GM12892 (cell line): ENCODE data around the gene ABLIM2.

Experiments
- DNase-seq: peaks from one replicate; pipeline ENCODE4 v3.0.0; 2011; ENCODE audit not compliant: insufficient read length
- FAIRE-seq: peaks from 2 replicates; lab custom pipeline; 2011; peaks lifted over from hg19 to GRCh38; lab: Jason Lieb, UNC
- POLR2A ChIP-seq: IDR thresholded peaks from 2 replicates; pipeline ENCODE4 v1.6.1; 2011; ENCODE audit warnings: low read depth, low read length, control low read depth
- POLR2AphosphoS5 ChIP-seq: IDR thresholded peaks from 2 replicates; pipeline ENCODE4 v1.6.1; 2011; ENCODE audit warnings: low read depth, low read length, control low read depth
- TAF1 ChIP-seq: IDR thresholded peaks from 2 replicates; pipeline ENCODE4 v1.6.1; 2011; ENCODE audit warnings: low read depth, mild to moderate bottlenecking, control low read depth, low read length, borderline replicate concordance

The ABLIM2 gene

DNA sequence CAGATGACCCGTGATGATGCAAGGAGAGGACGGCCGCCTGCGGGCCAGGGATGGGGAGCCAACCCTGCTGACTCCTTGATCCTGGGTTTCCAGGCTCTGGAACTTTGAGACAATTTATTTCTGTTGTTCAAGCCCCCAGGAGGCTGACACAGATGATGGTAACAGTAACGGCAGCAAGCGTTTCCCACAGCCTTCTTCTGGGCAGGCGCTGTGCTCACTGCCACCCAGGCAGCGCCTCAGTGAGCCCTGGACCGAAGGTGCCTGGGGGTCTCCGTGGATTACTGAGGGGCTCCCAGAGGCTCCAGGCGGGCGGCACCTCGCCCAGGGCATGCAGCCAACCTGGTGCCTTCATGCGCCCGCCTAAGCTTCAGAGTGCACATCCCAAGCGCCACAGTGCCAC, 115.0 kb downstream of the ABLIM2 start:
- DNase-seq (no peak), FAIRE-seq (no peak)
- no peak for TF ChIP-seq POLR2A
- no peak for TF ChIP-seq POLR2AphosphoS5
- no peak for TF ChIP-seq TAF1

DNA sequence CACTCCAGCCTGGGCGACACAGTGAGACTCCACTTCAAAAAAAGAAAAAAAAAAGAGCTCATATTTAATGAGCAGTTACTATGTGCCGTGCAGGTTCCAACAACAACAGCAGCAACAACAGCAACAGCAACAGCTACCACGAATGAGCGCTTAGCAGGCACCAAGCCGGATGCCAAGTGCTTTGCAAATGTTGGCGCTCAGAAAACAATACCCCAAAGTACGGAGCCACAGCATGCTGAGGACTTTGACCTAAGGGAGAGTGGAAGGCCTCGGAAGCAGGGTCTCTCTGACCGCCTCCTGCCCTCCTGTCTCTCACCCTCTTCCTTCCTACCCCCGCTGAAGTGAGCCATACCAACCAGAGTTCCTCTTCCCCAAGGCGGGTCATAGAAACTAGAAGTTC, 116.7 kb downstream of the ABLIM2 start:
- DNase-seq (no peak), FAIRE-seq (no peak)
- no peak for TF ChIP-seq TAF1
- no peak for TF ChIP-seq POLR2A
- TF ChIP-seq POLR2AphosphoS5: no peak

DNA sequence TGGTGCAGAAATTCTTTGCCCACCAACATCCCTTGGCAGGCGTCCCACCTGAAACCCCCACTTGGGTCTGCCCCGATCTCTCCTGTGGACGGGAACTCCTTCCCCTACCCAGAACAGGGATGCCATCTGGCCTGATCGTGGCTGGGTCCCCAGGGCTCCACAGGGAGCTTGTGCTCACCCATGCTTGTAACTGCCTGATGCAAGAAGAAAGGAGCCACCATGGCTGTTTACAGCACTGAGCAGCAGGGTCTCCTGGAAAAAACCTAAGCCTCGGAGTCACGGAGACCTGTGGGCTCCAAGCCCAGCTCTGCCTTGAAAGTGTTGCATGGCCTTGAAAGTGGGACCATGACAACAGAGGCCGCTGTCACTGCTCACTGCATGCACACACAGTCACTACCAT, 117.4 kb downstream of the ABLIM2 start:
- FAIRE-seq: no peak

DNA sequence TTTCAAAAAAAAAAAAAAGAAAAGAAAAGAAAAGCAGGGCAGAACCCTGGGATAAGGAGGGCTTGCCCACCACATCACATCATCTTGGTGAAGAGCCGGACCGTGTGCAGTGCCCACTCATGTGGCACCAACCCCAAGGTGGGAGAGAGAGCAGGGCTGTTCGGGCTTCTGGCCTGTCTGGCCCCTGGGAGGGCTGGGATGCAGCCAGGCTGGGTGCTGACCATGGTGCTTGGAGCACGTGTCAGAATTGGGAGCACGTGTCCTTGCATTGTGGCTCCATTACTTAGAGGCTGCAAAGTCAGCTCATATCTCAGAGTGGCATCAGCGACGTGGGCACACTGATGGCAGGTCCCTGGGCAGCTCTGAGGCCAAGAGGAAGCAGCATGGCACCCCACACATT, 118.0 kb downstream of the ABLIM2 start:
- DNase-seq: no peak
- TF ChIP-seq POLR2AphosphoS5 (no peak), POLR2A (no peak), TAF1 (no peak)
- FAIRE-seq: no peak

More for the DNA sequence above, 117.4 kb downstream of the ABLIM2 start:
- DNase-seq: no peak
- TF ChIP-seq TAF1 (no peak), POLR2A (no peak), POLR2AphosphoS5 (no peak)

DNA sequence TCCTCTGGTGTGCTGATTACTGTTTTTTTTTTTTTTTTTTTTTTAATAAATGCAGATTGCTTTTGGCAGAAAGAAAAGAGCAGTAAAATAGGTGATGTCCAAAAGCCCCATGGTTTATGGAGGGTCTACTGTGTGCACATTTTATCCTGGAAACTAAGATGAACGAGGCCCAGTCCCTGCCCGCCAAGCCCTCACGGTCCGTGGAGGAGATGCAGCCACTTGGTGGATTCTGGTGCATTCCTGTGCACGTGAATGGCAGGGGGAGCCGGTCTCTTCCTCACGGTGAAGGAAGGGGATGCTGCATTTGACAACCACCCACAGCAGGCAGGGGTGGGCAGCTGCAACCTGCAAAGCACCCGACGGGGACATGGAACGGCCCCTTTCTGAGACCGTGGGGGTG, 118.8 kb downstream of the ABLIM2 start:
- TF ChIP-seq POLR2AphosphoS5: no peak
- no peak for TF ChIP-seq TAF1
- no peak for TF ChIP-seq POLR2A
- no peak for FAIRE-seq

DNA sequence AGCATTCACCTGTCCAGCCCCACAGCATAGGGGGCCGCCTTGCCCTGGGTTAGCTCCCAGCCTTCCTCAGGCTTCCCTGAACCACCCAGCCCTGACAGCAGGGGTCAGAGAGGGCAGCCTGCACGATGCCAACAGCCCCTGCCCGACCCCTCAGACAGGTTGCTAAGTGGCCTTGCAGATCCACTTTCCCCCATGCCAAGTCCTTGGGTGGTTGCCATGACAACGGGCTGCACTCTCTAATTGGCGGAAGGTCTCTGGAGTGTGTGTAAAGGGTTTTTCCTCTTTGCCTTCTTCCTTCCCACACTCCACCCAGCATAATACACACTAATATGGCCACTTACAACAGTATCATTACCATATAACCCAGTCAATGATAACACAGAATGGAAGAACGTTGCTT, 119.3 kb downstream of the ABLIM2 start:
- no peak for FAIRE-seq
- no peak for DNase-seq
- TF ChIP-seq TAF1 (no peak), POLR2AphosphoS5 (no peak), POLR2A (no peak)

More for the DNA sequence above, 118.8 kb downstream of the ABLIM2 start:
- no peak for DNase-seq

DNA sequence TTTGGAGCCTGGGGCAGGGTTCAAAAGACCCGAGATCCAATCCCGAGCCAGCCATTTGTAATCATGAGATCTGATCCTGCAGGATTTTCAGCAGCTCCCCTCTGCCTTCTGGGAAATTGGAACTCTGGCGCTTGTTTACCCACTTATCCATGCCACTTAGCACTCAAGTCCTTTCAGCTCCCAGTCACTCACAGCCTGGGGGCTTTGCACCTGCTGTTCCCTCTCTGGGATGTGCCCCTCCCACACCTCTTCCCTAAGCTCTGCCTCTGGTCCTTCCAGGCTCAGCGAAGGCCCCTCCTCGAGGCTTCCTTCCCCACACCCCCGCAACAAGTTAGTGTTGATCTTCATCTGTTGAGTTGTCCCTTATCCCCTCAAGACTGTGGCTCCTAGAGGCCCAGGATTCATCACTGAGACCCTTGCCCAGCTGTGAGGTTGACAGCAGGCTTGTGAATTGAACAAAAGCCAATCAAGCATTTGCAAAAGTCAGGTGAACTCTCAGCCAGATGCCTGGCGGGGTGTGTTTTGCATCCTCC, 119.8 kb downstream of the ABLIM2 start:
- FAIRE-seq (no peak), DNase-seq (no peak)
- TF ChIP-seq TAF1 (no peak), POLR2A (no peak), POLR2AphosphoS5 (no peak)

DNA sequence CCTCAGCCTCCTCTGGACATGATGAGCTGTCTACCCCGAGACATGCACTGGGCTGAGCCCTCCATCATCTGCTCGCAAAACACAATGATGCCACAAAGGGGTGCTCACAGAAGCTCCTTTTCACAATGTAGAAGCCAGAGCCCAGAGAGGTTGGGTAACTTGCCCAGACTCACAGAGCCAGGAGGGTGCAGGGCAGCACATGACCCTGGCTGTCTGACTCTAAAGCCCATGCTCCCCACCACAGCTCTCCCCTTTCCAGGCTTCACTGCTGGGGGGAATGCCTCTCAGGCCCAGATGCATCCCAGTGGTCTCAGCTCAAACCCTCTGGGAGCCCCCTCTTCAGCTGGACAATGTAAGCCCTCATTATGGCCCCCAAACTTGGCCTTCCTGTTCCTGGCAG, 120.5 kb downstream of the ABLIM2 start:
- FAIRE-seq (no peak), DNase-seq (no peak)
- no peak for TF ChIP-seq TAF1
- no peak for TF ChIP-seq POLR2AphosphoS5
- TF ChIP-seq POLR2A: no peak

DNA sequence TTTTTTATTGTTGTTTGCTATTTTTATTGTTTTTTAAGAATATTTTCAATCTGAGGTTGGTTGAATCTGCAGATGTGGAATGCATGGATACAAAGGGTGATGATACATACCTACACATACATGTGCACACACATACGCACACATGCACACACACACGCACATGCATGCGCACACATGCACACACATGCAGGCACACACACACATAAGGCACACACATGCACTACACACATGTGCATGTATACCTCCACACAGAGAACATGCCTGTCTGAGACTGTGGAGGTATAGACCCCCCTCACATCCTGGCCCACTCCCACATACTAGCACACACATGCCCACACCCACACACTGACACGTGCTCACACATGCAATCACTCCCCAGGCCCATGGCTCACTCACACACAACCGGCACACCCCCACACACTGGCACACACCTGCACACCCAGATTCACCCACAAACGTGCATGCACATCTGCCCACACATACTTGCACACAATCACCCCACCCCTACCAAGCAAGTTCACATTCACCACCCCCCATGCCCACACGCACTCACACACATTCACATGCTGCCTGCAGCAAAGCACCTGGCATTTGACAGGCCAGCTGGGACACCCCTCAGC, 121.4 kb downstream of the ABLIM2 start:
- TF ChIP-seq POLR2A (no peak), TAF1 (no peak), POLR2AphosphoS5 (no peak)
- no peak for FAIRE-seq

DNA sequence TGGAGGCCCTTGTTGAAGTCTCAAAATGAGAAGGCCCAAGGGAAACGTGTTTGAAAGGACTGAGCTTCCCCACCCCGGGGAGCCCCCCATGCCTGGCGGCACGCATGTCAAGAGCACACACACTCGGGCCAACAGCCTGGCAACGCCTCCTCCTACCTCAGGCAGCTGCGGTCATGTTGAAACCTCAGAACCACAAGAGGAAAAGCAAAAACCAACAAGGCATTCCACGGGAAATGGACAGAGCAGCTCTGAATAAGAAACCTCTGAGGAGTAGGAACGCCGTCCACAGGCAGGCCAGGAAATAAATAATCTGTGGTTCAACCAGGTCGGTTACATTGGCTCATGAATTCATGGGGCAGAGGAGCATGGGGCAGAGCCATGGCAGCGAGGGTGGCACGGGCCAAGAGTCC, 123.2 kb downstream of the ABLIM2 start:
- TF ChIP-seq POLR2AphosphoS5 (no peak), POLR2A (no peak), TAF1 (no peak)
- no peak for FAIRE-seq
- DNase-seq: no peak

More for the DNA sequence above, 121.4 kb downstream of the ABLIM2 start:
- DNase-seq: no peak

DNA sequence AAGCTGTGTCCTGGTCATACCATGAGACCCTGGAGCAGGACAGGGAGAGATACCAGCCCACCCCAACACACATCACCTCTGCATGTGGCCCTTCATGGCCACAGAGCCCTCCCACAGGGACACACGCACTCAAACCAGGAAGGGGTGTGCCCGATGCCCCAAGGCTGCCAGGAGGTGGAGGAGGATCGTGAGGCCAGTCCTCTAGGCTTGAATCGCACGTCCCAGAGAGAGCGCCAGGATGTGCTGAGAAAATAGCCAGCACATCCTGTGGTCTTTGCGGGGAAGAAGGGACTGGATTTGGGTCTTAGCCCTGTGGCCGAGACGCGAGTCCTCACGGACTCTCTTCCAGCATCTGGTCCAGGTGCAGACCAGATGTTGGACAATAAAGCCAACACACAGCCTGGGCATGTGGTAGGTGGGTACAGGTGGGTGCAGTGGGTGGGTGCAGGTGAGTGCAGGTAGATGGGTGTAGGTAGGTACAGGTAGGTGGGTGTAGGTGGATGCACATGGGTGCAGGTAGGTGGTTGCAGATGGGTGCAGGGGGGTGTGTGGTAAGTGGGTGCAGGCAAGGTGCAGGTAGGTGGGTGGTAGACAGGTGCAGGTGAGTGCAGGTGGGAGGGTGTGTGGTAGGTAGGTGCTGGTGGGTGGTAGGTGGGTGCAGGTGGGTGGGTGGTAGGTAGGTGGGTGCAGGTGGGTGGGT, 124.6 kb downstream of the ABLIM2 start:
- FAIRE-seq (no peak), DNase-seq (no peak)
- TF ChIP-seq TAF1: no peak
- TF ChIP-seq POLR2A: no peak
- no peak for TF ChIP-seq POLR2AphosphoS5
